ENCODE data around the gene PARVG.

PARVG gene

GRCh38 chr22:44195189-44195871, 14.6 kb downstream of the PARVG start:
- no peak for DNase-seq (ENCODE audit: low read depth in 2 of 2)

GRCh38 chr22:44196241-44196640, 15.5 kb downstream of the PARVG start:
- DNase-seq (ENCODE audit: low read depth in 2 of 2), result no peak

DNA sequence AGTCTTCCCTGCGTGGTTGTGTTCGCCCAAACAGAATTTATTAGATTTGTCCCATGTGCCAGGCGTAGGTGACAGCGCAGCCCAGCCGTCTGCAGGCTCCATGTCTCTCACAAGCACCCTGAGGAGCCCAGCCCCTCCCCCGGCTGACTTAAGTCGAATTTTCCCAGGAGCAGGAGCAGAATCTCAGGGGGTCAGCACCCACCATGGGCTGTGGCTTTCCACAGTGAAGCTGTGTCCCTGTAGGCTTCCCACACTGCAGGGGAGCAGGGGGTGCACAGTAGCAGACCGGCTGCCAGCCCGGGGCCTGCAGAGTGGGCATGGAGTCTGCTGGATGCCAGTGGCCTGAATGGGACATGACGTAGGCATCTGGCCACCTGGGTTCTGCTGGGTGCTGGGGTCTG, 16.0 kb downstream of the PARVG start:
- no peak for DNase-seq (ENCODE audit: low read depth in 2 of 2)

- DNase-seq (ENCODE audit: low read depth in 2 of 2), result no peak
Measured at GRCh38 chr22:44197271-44197670, 16.5 kb downstream of the PARVG start.

DNA sequence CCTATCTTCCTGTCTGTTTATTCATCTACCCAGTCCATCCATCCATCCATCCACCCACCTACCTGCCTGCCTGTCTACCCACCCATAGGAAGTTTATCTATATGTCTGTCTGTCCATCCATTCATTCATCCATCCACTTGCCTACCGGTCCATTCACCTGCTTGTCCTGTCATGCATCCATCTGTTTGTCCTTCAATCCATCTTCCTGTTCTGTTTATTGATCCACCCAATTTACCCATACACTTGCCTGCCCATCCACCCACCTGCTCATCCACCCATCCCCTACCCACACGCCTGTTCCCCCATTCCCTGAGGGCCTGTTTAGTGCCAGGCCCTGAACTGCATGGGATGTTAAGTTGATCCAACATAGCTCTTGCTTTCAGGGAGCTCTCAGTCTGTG, 18.4 kb downstream of the PARVG start:
- DNase-seq (ENCODE audit: low read depth in 2 of 2), result no peak

GRCh38 chr22:44199866-44200265, 19.1 kb downstream of the PARVG start:
- no peak for DNase-seq (ENCODE audit: low read depth in 2 of 2)

- no peak for DNase-seq (ENCODE audit: low read depth in 2 of 2)
Measured at GRCh38 chr22:44200451-44200850, 19.7 kb downstream of the PARVG start.

DNA sequence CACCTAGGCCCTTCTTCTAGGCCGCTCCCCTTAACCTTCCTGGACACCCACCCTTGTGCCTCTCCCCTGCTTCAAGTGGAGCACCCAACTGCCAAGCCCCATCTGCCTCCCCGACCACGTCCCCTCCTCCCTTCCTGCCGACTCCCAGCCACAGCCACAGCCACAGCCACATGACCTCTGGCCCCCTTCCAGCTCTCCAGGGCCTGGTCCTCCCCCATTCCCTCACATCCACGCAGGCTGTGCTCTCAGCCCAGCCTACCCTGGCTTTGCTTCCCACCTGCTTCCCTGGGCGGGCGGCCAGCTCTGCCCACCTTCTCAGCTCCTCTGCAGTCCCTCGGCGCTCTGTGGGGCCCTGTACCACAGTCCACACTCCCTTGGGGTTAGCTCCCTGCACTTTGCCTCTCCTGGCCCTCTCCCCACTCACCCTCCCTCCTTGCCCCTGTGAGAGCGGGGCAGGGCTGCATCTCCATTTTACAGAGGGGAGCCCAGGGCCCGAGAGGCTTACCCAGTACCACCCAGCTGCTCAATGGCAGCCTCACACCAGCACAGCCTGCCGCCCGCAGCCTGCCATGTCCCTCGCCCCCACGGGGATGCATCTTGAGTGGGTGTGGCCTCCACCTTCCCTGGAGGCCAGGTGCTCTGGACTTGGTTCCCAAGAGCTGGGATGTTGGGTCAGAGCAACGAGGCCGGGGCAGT, 20.3 kb downstream of the PARVG start:
- no peak for DNase-seq (ENCODE audit: low read depth in 2 of 2)

DNA sequence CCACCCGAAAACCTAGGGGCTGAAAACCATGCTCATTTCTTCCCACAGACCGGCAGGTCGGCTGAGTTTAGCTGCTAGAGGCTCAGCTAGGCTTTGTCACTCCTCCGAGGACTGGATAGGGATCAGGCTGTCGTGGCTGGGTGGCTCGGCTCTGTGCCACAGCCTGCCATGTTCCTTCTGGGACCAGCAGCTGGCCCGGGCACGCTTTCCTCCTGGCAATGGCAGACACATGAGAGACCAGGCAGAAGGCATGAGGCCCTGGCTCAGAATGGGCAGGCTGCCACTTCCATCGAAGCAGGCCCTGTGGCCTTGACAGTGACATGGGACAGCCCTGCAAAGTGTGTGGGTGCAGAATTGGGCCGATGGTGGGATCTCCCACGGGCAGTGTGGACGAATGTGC, 20.9 kb downstream of the PARVG start:
- DNase-seq (ENCODE audit: low read depth in 2 of 2), result no peak

GRCh38 chr22:44202261-44202789, 21.6 kb downstream of the PARVG start:
- no peak for DNase-seq (ENCODE audit: low read depth in 2 of 2)

DNA sequence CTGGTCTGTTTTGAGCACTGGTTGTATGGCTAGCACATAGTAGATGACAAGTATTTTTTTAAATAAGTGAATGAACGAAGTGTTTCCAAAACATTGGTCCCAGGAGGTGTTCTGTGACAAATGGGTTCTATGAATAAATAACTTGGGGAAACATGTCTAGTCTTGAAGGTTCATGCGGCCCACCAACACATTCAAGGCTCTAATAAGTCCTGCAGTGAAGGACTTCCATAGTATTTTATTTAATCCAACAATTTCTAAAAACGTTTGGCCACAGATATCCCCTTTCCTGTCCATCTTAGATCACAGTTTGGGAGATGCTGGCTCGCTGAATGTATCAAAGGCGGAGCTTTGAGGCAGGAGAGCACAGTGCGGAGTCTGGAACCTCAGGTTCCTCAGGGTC, 22.5 kb downstream of the PARVG start:
- DNase-seq (ENCODE audit: low read depth in 2 of 2), result no peak

DNA sequence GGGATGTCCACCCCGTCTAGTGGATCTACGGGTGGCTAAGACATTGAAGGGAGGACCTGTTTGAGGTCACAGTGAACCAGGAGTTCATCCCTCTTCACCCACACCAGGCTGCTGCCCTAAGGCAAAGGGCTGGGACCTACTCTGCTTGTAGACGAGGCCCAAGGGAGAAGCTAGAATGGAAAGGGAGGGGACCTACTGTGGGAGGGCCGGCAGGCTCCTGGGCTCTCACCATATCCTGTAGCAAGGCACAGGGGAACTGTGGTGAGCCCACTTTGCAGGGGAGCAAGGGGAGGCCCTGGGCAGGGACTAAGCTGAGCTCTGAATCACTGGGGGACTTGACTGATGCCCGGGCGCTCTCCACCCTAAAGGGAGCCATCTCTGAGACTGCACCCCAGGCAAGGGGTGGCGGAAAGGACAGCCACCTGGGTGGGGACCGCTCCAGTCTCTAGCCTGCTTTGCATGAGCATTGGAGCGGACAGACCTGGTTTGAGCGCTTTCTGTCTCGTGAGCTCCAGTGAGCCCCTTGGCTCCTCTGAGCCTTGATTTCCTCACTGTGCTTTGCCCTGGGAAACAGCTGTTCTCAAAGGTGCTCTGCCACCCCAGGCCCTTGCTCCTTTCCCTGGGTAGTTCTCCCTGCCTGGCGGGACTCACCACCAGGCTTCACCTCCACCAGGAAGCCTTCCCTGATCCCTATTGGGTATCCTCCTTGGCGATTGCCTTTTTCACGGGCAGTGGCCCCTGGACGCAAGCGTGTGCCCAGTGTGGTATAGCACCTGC, 24.2 kb downstream of the PARVG start:
- no peak for DNase-seq (ENCODE audit: low read depth in 2 of 2)

DNA sequence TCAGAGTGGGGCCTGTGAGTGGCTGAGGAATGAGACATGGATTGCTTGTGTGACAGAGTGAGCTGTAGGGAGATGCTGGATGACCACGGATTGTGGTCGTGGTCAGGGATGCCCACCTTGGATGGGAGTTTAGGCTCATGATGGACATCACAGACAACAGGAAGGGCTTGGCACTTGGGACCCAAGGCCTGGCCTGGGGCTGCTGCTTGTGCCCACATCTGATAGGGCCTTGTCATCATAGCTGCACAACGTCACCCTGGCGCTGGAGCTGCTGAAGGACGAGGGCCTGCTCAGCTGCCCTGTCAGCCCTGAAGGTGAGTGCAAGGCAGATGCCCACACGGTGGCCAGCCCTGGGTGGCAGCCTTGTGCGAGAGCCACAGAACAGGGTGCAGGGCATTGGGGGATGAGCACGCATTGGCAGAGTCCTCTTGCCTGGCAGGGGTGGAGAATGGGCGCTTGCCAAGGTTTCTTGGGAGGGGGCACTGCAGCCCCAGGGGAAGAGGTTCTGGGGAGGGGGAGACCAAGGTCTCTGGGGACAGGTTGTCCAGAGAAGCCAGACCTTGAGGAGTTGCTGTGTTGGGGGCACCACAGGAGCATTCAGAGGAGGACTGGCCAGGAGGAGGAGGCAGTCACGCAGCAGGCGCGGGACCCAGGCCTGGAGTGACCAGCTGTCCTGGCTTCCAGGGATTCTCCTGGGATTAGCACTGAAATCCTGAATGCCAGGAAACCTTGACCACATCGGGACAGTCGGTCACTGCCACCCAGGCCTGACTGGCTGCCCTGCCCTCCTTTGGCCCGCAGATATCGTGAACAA, 25.0 kb downstream of the PARVG start:
- no peak for DNase-seq (ENCODE audit: low read depth in 2 of 2)

DNA sequence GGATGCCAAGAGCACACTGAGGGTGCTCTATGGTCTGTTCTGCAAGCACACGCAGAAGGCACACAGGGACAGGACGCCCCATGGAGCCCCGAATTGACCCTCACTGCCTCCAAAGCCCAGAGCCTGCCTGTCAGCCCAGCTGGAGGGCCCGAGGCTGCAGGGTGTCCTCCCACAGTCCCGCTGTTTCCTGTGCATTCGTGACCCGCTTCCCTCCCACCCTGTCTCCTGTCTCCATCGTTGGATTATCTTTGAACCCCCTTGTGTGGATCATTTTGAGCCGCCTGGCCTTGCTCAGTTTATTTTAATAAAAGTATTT, 25.6 kb downstream of the PARVG start:
- DNase-seq (ENCODE audit: low read depth in 2 of 2), result no peak

- no peak for DNase-seq (ENCODE audit: low read depth in 2 of 2)
Measured at GRCh38 chr22:44206696-44207095, 26.0 kb downstream of the PARVG start.

GRCh38 chr22:44207173-44207980, 26.7 kb downstream of the PARVG start:
- no peak for DNase-seq (ENCODE audit: low read depth in 2 of 2)

DNA sequence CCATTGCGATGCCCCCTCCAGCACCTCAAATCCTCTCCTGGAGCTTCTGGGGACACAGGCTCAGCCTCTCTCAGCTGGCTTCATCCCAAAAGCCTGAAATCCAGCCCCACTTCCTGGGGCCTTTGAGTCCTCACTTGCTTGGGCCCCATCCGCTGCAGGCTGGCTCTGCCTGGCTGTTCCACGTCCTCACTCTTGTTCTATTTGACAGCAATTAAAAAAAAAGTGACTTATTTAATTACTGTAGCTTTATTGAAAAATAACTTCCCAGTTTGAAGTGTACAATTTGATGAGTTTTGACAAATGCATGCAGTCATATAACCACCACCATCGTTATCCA, 27.2 kb downstream of the PARVG start:
- DNase-seq (ENCODE audit: low read depth in 2 of 2), result no peak

- no peak for DNase-seq (ENCODE audit: low read depth in 2 of 2)
Measured at GRCh38 chr22:44209343-44209742, 28.6 kb downstream of the PARVG start.

DNA sequence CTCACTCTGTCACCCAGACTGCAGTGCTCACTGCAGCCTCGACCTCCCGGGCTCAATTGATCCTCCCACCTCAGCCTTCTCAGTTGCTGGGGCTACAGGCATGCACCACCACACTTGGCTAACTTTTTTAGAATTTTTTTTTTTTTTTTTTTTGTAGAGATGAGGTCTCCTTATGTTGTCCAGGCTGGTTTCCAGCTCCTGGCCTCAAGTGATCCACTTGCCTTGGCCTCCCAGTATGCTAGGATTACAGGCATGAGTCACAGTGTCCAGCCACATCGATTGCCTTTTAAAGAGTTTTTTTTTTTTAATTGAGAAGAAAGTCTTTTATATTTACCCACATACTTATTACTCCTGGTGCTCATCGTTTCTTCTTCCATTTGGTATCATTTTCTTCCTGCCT, 30.0 kb downstream of the PARVG start:
- no peak for DNase-seq (ENCODE audit: low read depth in 2 of 2)

- DNase-seq (ENCODE audit: low read depth in 2 of 2), result no peak
Measured at GRCh38 chr22:44211256-44211945, 30.7 kb downstream of the PARVG start.
